HG02840 (cell line): Measurements from ENCODE around the gene LIMK1.

Experiments
- ATAC-seq: cut with Tn5 transposase; IDR thresholded peaks from one replicate; pipeline ENCODE4 v1.9.1; 2021; ENCODE audit warnings: mild to moderate bottlenecking, moderate library complexity, moderate number of reproducible peaks; ENCODE audit not compliant: unreplicated experiment, low FRiP score

LIMK1 gene

DNA sequence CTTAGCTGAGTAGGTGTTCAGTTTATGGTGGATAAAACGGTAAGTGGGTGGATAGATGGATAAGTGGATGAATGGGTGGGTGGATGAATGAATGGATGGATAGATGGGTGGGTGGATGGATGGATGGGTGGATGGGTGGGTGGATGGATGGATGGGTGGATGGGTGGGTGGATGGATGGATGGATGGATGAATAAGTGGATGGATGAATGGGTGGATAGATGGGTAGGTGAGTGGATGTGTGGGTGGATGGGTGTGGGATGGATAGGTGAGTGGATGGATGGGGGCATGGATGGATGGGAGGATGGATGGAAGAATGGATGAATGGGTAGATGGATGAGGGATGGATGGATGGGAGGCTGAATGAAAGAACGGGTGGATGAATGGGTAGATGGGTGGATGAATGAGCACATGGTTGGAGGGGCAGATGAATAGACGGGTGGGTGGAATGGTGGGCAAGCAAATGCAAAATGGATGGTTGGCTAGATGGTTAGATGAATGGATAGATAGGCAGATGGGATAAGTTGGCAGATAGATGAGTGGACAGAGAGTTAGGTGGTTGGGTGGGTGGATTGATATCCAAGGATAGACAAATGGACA is 29.9 kb upstream of the LIMK1 start:
- no peak for ATAC-seq

DNA sequence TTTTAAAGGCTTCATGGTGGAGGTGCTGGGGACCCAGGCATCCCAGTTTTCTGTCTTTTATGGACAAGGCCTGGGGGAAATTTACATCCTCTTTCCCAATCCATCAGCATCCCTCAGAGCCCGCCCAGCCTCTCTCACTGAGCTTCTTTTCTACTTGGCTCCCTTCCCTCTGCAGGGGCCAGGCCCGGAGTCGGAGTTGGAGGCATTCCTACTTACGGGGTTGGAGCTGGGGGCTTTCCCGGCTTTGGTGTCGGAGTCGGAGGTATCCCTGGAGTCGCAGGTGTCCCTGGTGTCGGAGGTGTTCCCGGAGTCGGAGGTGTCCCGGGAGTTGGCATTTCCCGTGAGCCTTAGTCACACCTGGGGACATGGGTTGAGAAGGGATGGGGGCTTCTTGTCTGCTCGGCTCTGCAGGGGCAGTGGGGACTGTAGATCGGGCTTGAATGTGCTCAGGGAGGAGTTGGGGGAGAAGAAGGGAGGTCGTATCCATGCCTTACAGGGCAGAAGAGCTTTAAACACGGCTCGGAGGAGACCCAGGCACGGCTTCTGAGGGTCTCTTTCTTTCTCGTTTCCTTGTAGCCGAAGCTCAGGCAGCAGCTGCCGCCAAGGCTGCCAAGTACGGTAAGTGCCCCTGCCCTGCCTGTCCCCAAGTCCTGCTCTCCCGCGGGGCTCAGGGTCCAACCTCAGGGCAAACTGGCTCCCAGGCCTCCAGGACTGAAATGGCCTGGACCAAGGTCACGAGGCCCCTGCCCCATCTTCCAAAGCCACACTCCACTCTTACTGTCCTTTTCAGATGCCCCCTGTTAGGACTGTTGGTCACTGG is 27.3 kb upstream of the LIMK1 start:
- no peak for ATAC-seq

DNA sequence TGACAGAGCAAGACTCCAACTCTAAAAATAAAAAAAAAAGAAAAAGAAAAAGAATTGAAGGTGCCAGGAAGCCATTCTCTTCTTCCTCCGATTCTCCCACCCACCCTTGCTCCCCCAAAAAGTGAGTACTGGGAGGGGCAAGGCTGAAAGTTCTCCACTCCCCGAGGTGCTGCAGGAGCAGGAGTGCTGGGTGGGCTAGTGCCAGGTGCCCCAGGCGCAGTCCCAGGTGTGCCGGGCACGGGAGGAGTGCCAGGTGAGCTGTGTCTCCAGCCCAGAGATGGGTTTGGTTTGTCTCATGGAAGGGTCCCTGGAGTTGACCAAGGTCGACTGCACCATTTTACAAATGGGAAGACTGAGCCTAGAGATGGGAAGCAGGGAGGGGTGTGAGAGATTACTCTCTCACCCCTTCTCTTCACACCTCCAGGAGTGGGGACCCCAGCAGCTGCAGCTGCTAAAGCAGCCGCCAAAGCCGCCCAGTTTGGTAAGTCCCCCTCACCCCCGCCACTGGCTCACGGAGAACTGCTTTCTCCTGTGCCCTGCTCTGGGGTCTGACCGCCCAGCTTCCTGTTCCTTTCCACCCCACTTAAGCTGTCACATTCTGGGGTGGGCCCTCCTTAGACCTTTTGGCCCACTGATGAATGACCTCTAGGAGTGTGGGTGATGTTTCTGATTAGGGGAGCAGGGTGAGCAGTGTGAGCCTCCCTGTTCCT is 26.2 kb upstream of the LIMK1 start:
- ATAC-seq: no peak

DNA sequence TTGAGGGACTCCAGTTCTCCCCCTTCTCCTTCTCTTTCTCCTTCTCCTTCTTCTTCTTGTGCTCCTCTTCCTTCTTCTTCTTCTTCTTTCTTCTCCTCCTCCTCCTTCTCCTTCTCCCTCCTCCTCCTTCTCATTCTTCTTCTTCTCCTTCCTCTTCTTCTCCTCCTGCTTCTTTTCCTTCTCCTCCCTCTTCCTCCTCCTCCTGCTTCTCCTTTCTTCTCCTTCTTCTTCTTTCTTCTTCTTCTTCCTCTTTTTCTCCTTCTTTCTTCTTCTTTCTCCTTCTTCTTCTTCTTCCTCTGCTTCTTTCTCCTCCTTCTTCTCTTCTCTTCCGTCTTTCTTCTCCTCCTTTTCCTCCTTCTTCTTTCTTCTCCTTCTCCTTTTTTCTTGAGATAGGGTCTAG is 25.6 kb upstream of the LIMK1 start:
- no peak for ATAC-seq

DNA sequence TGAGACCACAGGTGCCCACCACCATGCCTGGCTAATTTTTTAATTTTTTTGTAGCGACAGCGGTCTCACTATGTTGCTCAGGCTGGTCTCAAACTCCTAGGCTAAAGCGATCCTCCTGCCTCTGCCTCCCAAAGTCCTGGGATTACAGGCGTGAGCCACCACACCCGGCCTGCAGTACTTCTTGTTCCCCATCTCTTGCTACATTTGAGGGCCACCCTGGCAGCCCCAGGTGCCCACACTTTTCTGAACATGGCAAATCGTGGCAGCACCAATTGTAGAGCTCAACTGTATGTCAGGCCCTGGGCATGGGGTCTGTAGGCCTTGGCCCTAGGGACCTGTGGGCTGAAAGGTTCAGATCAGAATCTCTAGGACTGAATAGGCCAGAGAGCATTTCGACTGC is 25.1 kb upstream of the LIMK1 start:
- no peak for ATAC-seq

- ATAC-seq: no peak
These were observed 24.6 kb upstream of the LIMK1 start for GRCh38 chr7:74059037-74059436.

DNA sequence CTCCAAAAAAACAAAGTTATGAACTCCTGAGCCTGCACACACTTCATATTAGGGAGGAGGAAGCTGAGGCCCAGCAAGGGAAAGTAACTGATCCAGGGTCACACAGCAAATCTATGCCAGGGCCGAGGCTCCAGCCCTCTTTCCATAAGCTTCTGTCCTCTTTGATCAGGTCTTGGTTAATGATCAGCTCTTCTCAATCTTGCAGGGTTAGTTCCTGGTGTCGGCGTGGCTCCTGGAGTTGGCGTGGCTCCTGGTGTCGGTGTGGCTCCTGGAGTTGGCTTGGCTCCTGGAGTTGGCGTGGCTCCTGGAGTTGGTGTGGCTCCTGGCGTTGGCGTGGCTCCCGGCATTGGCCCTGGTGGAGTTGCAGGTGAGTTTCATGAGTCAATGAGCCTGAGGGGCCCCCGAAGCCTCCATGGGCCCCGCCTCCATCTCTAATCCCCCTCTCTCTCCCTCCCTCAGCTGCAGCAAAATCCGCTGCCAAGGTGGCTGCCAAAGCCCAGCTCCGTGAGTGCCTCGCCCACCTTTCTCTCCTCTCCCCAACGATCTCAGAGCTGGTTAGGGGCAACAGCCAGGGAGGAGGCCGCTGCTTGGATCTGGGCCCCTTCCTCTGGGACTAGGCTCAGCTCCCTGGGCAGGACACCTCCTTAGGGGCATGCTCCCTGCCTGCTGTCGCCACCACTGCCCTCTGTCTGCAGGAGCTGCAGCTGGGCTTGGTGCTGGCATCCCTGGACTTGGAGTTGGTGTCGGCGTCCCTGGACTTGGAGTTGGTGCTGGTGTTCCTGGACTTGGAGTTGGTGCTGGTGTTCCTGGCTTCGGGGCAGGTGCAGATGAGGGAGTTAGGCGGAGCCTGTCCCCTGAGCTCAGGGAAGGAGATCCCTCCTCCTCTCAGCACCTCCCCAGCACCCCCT is 23.7 kb upstream of the LIMK1 start:
- ATAC-seq: no peak

DNA sequence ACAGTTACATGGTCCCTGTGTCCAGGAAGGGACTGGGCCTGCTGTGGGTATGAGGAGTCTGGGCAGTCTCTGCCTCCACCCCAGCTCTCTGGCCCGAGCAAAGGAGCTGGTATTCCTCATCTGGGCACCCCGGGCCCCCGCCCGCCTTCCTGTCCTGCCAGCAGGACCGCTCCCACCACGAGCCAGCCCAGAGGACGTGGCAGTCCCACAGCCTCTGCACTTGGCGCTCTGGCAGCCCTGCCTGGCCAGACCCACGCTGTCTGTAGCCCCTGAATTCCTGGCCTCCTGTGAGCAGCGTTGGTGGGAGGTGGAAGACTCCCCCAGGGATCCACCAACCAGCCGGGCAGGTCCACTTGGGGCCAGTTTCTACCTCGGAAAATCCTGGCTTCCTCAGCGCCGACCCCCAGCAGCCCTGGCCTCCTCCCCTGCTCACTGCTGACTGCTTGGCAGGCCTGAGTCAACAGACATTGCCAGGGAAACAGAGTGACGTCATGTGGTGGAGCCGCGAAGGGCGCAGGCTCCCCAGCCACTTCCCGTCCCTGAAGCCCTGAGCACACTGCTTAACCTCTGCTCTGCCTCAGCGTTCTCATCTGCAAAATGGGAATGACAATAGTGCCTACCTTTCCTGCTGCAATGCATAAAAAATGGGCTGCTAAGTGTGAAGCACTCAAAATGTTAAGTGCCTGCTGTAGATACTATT is 21.6 kb upstream of the LIMK1 start:
- no peak for ATAC-seq

GRCh38 chr7:74063223-74063641 is 20.4 kb upstream of the LIMK1 start:
- no peak for ATAC-seq

DNA sequence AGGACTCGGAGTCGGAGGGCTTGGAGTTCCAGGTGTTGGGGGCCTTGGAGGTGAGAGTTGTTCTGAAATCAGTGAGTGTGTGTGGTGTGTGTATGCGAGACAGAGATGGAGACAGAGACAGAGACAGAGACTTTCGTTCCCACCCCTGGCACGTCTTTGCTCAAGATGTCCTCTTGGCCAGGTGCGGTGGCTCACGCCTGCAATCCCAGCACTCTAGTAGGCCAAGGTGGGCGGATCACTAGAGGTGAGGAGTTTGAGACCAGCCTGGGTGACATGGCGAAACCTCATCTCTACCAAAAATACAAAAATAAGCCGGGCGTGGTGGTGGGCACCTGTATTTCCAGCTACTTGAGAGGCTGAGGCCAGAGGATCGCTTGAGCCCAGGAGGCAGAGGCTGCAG is 20.0 kb upstream of the LIMK1 start:
- ATAC-seq: no peak

DNA sequence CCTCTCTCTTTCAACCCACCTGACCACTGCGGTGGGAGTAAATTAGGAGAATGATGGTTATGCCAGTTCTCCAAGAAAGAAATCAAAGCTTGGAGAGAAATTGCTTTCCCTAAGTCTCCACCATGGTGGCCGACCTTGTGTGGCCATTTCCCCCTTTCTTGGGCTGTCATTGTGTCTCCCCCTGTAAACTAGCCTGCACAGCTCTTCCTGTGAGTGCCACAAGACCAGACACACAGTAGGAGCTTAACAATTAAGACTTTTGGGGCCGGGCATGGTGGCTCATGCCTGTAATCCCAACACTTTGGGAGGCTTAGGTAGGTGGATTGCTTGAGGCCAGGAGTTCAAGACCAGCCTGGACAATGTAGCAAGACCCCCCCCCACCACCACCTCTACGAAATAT is 18.9 kb upstream of the LIMK1 start:
- no peak for ATAC-seq

DNA sequence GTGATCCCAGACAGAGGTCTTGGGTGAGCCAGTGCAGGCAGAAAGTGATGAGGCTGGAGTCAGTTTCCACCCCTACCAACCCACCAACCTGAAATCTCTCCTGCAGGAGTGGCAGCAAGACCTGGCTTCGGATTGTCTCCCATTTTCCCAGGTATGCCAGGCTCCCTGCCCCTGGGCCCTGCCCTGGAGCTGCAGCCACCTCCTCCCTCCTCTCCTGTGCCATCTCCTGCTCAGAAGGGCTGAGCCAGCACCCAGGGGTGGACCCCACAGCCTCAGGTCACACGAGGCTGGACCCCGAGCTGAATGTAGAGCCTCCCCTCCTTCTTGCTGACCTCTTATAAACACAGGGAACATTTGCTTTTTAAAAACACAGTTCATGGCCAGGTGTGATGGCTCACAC is 17.0 kb upstream of the LIMK1 start:
- no peak for ATAC-seq

- no peak for ATAC-seq
These were observed 15.1 kb upstream of the LIMK1 start for GRCh38 chr7:74068378-74069085.

DNA sequence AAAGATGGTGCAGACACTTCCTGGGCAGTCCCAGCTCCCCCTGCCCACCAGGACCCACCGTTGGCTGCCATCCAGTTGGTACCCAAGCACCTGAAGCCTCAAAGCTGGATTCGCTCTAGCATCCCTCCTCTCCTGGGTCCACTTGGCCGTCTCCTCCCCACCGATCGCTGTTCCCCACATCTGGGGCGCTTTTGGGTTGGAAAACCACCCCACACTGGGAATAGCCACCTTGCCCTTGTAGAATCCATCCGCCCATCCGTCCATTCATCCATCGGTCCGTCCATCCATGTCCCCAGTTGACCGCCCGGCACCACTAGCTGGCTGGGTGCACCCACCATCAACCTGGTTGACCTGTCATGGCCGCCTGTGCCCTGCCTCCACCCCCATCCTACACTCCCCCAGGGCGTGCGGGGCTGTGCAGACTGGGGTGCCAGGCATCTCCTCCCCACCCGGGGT is 14.5 kb upstream of the LIMK1 start:
- ATAC-seq: no peak

- no peak for ATAC-seq
These were observed 13.6 kb upstream of the LIMK1 start for GRCh38 chr7:74069790-74070618.

DNA sequence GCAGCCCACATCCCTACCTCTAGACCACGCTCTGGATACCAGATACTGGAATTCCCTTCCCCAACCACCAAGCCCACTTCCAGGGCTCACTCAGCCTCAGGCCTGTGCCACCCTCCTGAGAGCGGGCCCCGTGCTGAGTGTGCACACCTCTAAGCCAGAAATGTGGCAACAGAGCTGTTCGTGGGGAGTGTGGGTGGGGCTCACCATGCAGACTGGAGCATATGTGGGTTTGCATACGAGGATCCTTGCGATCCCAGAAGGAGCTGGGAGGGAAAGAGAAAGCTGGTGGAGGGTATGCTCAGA is 13.0 kb upstream of the LIMK1 start:
- ATAC-seq: no peak

DNA sequence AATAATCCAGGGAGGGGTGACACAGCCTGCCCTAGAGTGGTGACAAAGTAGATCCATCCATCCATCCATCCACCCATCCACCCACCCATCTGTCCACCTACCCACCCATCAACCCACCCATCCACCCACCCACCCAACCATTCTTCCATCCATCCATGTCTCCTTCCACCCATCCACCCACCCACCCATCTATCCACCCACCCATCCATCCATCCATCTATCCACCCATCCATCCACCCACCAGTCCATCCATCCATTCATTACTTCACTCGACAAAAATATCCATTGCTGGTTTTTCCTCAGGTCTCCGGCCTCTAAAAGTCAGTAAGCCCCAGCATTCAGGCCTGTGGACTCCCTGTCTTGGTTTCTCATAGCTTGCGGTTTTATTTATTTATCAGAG is 12.5 kb upstream of the LIMK1 start:
- ATAC-seq: no peak

- ATAC-seq: no peak
These were observed 8.8 kb upstream of the LIMK1 start for GRCh38 chr7:74074770-74075169.

DNA sequence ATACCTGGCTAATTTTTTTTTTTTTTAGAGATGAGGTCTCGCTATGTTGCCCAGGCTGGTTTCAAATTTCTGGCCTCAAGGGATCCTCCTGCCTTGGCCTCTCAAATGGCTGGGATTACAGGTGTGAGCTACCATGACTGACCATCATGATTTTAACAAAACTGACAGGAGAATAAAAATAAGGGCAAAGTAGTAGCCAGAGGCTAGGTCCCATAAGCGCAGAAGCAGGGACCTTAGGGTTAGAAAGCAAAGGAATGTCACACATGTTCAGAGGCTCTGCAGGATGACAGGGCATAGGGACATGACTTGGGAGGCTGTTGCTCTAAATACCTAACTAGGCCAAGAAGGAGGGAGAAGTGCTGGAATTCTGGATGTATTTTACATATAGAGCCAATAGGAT is 5.1 kb upstream of the LIMK1 start:
- no peak for ATAC-seq
